ENCODE results near the gene DLL3. TPM values are rescaled to one million over a fixed set of nuclear protein-coding genes. Genes with fewer than 3 reads are reported as not detected.

Gene DLL3
- total and polyA plus RNA-seq, 10 of the 15 experiments (the other 5 are each of a cell fraction or from before 2014, with no cell fraction given) = 0.18 to 2.0 (median 0.95) TPM

- H3K36me3 ChIP-seq (ENCODE audit: control insufficient read depth in 2 of 2, insufficient read depth in 2 of 2, low read length in 1 of 2) = no peaks in the 10 kb centered on the region
- intact Hi-C loops (cut with micrococcal nuclease; ENCODE audit: unreplicated experiment) (no loop called here), in situ Hi-C loops (cut with MboI) (no loop called here)
- no peaks in the 10 kb centered on the region for H4K20me1 ChIP-seq (ENCODE audit: control insufficient read depth, insufficient read depth)
- H3K4me2 ChIP-seq (ENCODE audit: control insufficient read depth, insufficient read depth) = peak overlapping the region; percentile 94
- ChIA-PET RAD21 (ENCODE audit: unreplicated experiment) (no interaction called here), SMC1A (ENCODE audit: uncharacterized antibody, unreplicated experiment) (no interaction called here), CTCF (interaction anchor here (0.6 to 1.8 kb wide), 4 partner anchors 8 to 119 kb away, joined by 3 to 5 read pairs (median 4); no protein-coding TSS in a partner anchor), POLR2A (no interaction called here)
- no peaks in the 10 kb centered on the region for H3K9me3 ChIP-seq (replicated peaks; ENCODE audit: control insufficient read depth, insufficient read depth, low read length)
- H3K9ac ChIP-seq (ENCODE audit: control insufficient read depth, insufficient read depth, low read length) = peak overlapping the region; percentile 50; the same call in 1 of the 2 replicates
- FAIRE-seq = no peak
- H3K4me1 ChIP-seq (ENCODE audit: control insufficient read depth, insufficient read depth, low read length) = peaks cover 8% of the 10 kb centered on the region; the same call in 1 of the 2 replicates
- peak overlapping the region; percentile 64; the same call in 1 of the 2 replicates for H3K4me3 ChIP-seq
- peak overlapping the region; percentile 89 for H2AFZ ChIP-seq (ENCODE audit: control insufficient read depth, low read depth, low read length)
- 43% methylated on average over 24 of the region's 24 CpGs for WGBS (ENCODE audit: insufficient coverage, insufficient replicate concordance, low lambda C conversion rate, missing lambda C conversion rate)
- BruUV-seq (replicated peaks) = no TSS peak
- no peak for DNase-seq (ENCODE audit: low read depth, low spot score)
- no peaks in the 10 kb centered on the region for H3K79me2 ChIP-seq (ENCODE audit: control insufficient read depth, insufficient read depth, low read length)
- ATAC-seq = no peak
- no peak overlapping the region for H3K27ac ChIP-seq (ENCODE audit: control insufficient read depth, insufficient read depth)
- TF ChIP-seq LARP7 (IDR thresholded peaks at IDR 0.05) (no peak), NFYB (IDR thresholded peaks at IDR 0.05; ENCODE audit: insufficient read depth, low read depth, low read length) (no peak), FOXK2 (IDR thresholded peaks at IDR 0.05) (no peak), TBL1XR1 (IDR thresholded peaks at IDR 0.05; ENCODE audit: low read depth, low read length) (no peak), ZBED1 (IDR thresholded peaks at IDR 0.05; ENCODE audit: borderline replicate concordance) (no peak), DPF2 (IDR thresholded peaks at IDR 0.05) (no peak), SMC3 (IDR thresholded peaks at IDR 0.05; ENCODE audit: borderline replicate concordance, low read length) (no peak), BMI1 (IDR thresholded peaks at IDR 0.05; ENCODE audit: borderline replicate concordance) (no peak), JUNB (IDR thresholded peaks at IDR 0.05) (no peak), MTA3 (IDR thresholded peaks at IDR 0.05; ENCODE audit: borderline replicate concordance, low read length) (no peak), ZBTB11 (CRISPR knock-in tag; IDR thresholded peaks at IDR 0.05) (no peak), YY1 (IDR thresholded peaks at IDR 0.05; ENCODE audit: low read depth, low read length) (no peak), BHLHE40 (IDR thresholded peaks at IDR 0.05; ENCODE audit: borderline replicate concordance in 1 of 2, low read depth in 2 of 2, low read length in 1 of 2) (no peak), RCOR1 (conservative IDR thresholded peaks at IDR 0.05; ENCODE audit: low read depth, low read length) (no peak)
- TF ChIP-seq, protein P1, sequence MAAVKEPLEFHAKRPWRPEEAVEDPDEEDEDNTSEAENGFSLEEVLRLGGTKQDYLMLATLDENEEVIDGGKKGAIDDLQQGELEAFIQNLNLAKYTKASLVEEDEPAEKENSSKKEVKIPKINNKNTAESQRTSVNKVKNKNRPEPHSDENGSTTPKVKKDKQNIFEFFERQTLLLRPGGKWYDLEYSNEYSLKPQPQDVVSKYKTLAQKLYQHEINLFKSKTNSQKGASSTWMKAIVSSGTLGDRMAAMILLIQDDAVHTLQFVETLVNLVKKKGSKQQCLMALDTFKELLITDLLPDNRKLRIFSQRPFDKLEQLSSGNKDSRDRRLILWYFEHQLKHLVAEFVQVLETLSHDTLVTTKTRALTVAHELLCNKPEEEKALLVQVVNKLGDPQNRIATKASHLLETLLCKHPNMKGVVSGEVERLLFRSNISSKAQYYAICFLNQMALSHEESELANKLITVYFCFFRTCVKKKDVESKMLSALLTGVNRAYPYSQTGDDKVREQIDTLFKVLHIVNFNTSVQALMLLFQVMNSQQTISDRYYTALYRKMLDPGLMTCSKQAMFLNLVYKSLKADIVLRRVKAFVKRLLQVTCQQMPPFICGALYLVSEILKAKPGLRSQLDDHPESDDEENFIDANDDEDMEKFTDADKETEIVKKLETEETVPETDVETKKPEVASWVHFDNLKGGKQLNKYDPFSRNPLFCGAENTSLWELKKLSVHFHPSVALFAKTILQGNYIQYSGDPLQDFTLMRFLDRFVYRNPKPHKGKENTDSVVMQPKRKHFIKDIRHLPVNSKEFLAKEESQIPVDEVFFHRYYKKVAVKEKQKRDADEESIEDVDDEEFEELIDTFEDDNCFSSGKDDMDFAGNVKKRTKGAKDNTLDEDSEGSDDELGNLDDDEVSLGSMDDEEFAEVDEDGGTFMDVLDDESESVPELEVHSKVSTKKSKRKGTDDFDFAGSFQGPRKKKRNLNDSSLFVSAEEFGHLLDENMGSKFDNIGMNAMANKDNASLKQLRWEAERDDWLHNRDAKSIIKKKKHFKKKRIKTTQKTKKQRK (IDR thresholded peaks at IDR 0.05; ENCODE audit: low read depth, low read length) = no peak
- no peaks in the 10 kb centered on the region; a peak in 1 of 4 replicates for H3K27me3 ChIP-seq (replicated peaks in 1 of 2; ENCODE audit: control insufficient read depth in 2 of 2, insufficient read depth in 2 of 2, low read length in 1 of 2)
These were observed 9.1 kb downstream of the DLL3 start for GRCh38 chr19:39507715-39508364.
